HepG2 (cell line): Measurements from ENCODE around the gene NDRG3. TPM values are rescaled to one million over a fixed set of nuclear protein-coding genes. Genes with fewer than 3 reads are reported as not detected.

Source experiments
- ATAC-seq: fragments of 200-7000 bp; cut with Tn5 transposase; 3 replicates; pipeline ENCODE4 v1.9.1; 2020; ENCODE audit warnings: mild to moderate bottlenecking, moderate library complexity
- BruUV-seq: library from RNA; stranded (reverse); fragments of 400-500 nt; replicated peaks from 2 replicates; lab custom pipeline; 2021; lab: Mats Ljungman, UMichigan
- CTCF ChIA-PET: fragments of 300-600 bp; formaldehyde crosslinking; extraction: SDS; loops from one replicate; lab custom pipeline; 2021; ENCODE audit warnings: low total read pairs, inconsistent platforms, low intra/inter-chr PET ratio; lab: Yijun Ruan, JAX
- POLR2A ChIA-PET: fragments of 350-600 bp; sonication (Branson Sonifier 250); formaldehyde crosslinking; loops from one replicate; lab custom pipeline; 2020; ENCODE audit warnings: antibody characterized with exemption, inconsistent platforms; lab: Yijun Ruan, JAX
- DNase-seq: peaks from one replicate; pipeline ENCODE4 v3.0.0-alpha.2; 2015; ENCODE audit warnings: low spot score
- FAIRE-seq: peaks from 3 replicates; lab custom pipeline; 2011; peaks lifted over from hg19 to GRCh38; lab: Jason Lieb, UNC
- H2AFZ ChIP-seq: one replicate; pipeline ENCODE4 v1.6.1; 2011; ENCODE audit warnings: low read length, inconsistent platforms
- H3K27ac ChIP-seq: fragments of 300-600 bp; 3 replicates; pipeline ENCODE4 v1.8.0; 2011; ENCODE audit warnings: mixed run types, mild to moderate bottlenecking, mixed read lengths, low read length, inconsistent platforms; ENCODE audit not compliant: insufficient read depth; ENCODE audit errors: extremely low read length
- H3K27me3 ChIP-seq, 2 experiments: fragments of 200-600 bp in 1 of 2; 2 replicates in 1 of 2; 3 replicates in 1 of 2; pipeline versions ENCODE4 v1.6.0 to v1.8.0; 2011; ENCODE audit warnings: low read length in 2 of 2, mild to moderate bottlenecking in 2 of 2, moderate library complexity in 2 of 2, inconsistent platforms in 1 of 2; ENCODE audit not compliant: insufficient read depth in 2 of 2, control insufficient read depth in 1 of 2
- H3K36me3 ChIP-seq, 2 experiments: fragments of 200-600 bp in 1 of 2; replicated peaks in 1 of 2; 2 replicates in 1 of 2; 3 replicates in 1 of 2; pipeline versions ENCODE4 v1.5.1 to v1.8.0; 2011; ENCODE audit warnings: low read length in 2 of 2, inconsistent platforms in 1 of 2; ENCODE audit not compliant: insufficient read depth in 2 of 2, control insufficient read depth in 1 of 2
- H3K4me1 ChIP-seq: 2 replicates; pipeline ENCODE4 v1.5.1; 2012; ENCODE audit warnings: low read length, inconsistent platforms; ENCODE audit not compliant: insufficient read depth
- H3K4me2 ChIP-seq: 2 replicates; pipeline ENCODE4 v1.6.0; 2011; ENCODE audit warnings: low read depth, low read length, inconsistent platforms
- H3K4me3 ChIP-seq, 3 experiments: fragments of 200-600 bp in 1 of 3; sonication (generic), shearing (Covaris generic) in 1 of 3; replicated peaks in 1 of 3; 2 replicates each; pipeline ENCODE4 v1.5.1; 2011 to 2016; ENCODE audit warnings: low read length in 3 of 3, inconsistent platforms in 2 of 3, low read depth in 2 of 3, mild to moderate bottlenecking in 2 of 3, control low read depth in 1 of 3, mixed read lengths in 1 of 3; ENCODE audit not compliant: insufficient read depth in 1 of 3
- H3K79me2 ChIP-seq: one replicate; pipeline ENCODE4 v1.6.1; 2011; ENCODE audit warnings: low read length, inconsistent platforms; ENCODE audit not compliant: insufficient read depth
- H3K9ac ChIP-seq: 2 replicates; pipeline ENCODE4 v1.6.0; 2011; ENCODE audit warnings: mild to moderate bottlenecking, low read depth, low read length, inconsistent platforms; ENCODE audit not compliant: insufficient read depth
- H3K9me3 ChIP-seq: 2 replicates; pipeline ENCODE4 v1.5.1; 2012; ENCODE audit warnings: mild to moderate bottlenecking, low read length
- H4K20me1 ChIP-seq: 2 replicates; pipeline ENCODE4 v1.6.0; 2011; ENCODE audit warnings: inconsistent platforms, mild to moderate bottlenecking, low read length, moderate library complexity; ENCODE audit not compliant: insufficient read depth
- CSRNP1 ChIP-seq: sonication (generic); formaldehyde crosslinking; IDR thresholded peaks from 2 replicates; pipeline ENCODE4 v1.8.1; 2023; ENCODE audit warnings: mild to moderate bottlenecking, missing genetic modification reagents
- HMGA1 ChIP-seq: sonication (generic); formaldehyde crosslinking; conservative IDR thresholded peaks from 2 replicates; pipeline ENCODE4 v1.4.0; 2020; ENCODE audit warnings: missing genetic modification reagents
- NBN ChIP-seq: fragments of 450-650 bp; conservative IDR thresholded peaks from 2 replicates; pipeline ENCODE4 v1.6.1; 2017
- PCBP1 ChIP-seq: fragments of 200-400 bp; formaldehyde crosslinking; IDR thresholded peaks from 2 replicates; pipeline ENCODE4 v1.6.1; 2017; ENCODE audit warnings: mild to moderate bottlenecking, low read depth, low read length, borderline replicate concordance
- PRMT3 ChIP-seq: sonication (generic); formaldehyde crosslinking; IDR thresholded peaks from 2 replicates; pipeline ENCODE4 v1.8.1; 2022; ENCODE audit warnings: low read depth, mild to moderate bottlenecking, moderate library complexity, missing genetic modification reagents, borderline replicate concordance
- TARDBP ChIP-seq: sonication (generic); formaldehyde crosslinking; IDR thresholded peaks from 2 replicates; pipeline ENCODE4 v1.8.0; 2022; ENCODE audit warnings: mild to moderate bottlenecking, missing genetic modification reagents
- TCF12 ChIP-seq, 2 experiments: fragments of 450-650 bp in 1 of 2; sonication (generic) in 1 of 2; formaldehyde crosslinking in 1 of 2; IDR thresholded peaks; 2 replicates each; pipeline versions ENCODE4 v1.6.1 to v1.8.0; 2017 to 2022; ENCODE audit warnings: antibody characterized with exemption in 1 of 2, mild to moderate bottlenecking in 1 of 2, missing genetic modification reagents in 1 of 2, moderate library complexity in 1 of 2
- XBP1 ChIP-seq: sonication (generic); formaldehyde crosslinking; IDR thresholded peaks from 2 replicates; pipeline ENCODE4 v1.5.0; 2020; ENCODE audit warnings: missing genetic modification reagents
- ZFP1 ChIP-seq: IDR thresholded peaks from 2 replicates; pipeline ENCODE4 v1.6.1; 2016
- ZNF260 ChIP-seq: sonication (generic); formaldehyde crosslinking; IDR thresholded peaks from 2 replicates; pipeline ENCODE4 v1.4.0; 2020; ENCODE audit warnings: missing genetic modification reagents, low read depth, mild to moderate bottlenecking, borderline replicate concordance
- ZNF280D ChIP-seq: sonication (generic); formaldehyde crosslinking; IDR thresholded peaks from 2 replicates; pipeline ENCODE4 v1.5.1; 2020; ENCODE audit warnings: mild to moderate bottlenecking, missing genetic modification reagents
- ZNF550 ChIP-seq: sonication (generic); formaldehyde crosslinking; IDR thresholded peaks from 2 replicates; pipeline ENCODE4 v1.4.0; 2020; ENCODE audit warnings: mild to moderate bottlenecking, missing genetic modification reagents, borderline replicate concordance
- ZNF674 ChIP-seq: sonication (generic); formaldehyde crosslinking; IDR thresholded peaks from 2 replicates; pipeline ENCODE4 v1.5.0; 2020; ENCODE audit warnings: low read depth, mild to moderate bottlenecking, missing genetic modification reagents
- ZNF713 ChIP-seq: sonication (generic); formaldehyde crosslinking; IDR thresholded peaks from 2 replicates; pipeline ENCODE4 v1.4.0; 2020; ENCODE audit warnings: mild to moderate bottlenecking, missing genetic modification reagents
- ZNF740 ChIP-seq: sonication (generic); formaldehyde crosslinking; IDR thresholded peaks from 2 replicates; pipeline ENCODE4 v1.4.0; 2020; ENCODE audit warnings: missing genetic modification reagents
- WGBS: methylation state at CpG from one replicate; pipeline ENCODE4 v1.1.6; 2017; ENCODE audit warnings: low lambda C conversion rate; 5-methylcytosine and 5-hydroxymethylcytosine counted together
- in situ Hi-C: cut with HindIII; loops from 2 replicates; pipeline ENCODE4 v1.10.0; 2017; ENCODE audit warnings: low pct_unique_long_range_greater_than_20kb; ENCODE audit not compliant: extremely low pct_ligation_motif_present
- intact Hi-C: fragments of 100-400 bp; cut with micrococcal nuclease; formaldehyde crosslinking; loops from one replicate; pipeline ENCODE4 v1.10.0; 2022; ENCODE audit not compliant: unreplicated experiment
- polyA plus RNA-seq, 8 experiments: library from polyadenylated mRNA; depleted of rRNA in 3 of 8; stranded (reverse) in 7 of 8; unstranded in 1 of 8; fragments of >200 nt; fragmentation: Illumina TruSeq in 4 of 8; extraction: Trizol in 4 of 8; gene quantifications; 2 replicates each; pipeline versions ENCODE4 v1.2.1 to v1.2.3, GENCODE V29; 2011 to 2016; ENCODE audit warnings: low read depth in 4 of 8, missing spikeins in 1 of 8, mixed read lengths in 1 of 8; ENCODE audit not compliant: insufficient read depth in 1 of 8
- total RNA-seq, 5 experiments: library from RNA; depleted of rRNA; stranded (reverse); fragments of >200 nt; fragmentation: Illumina TruSeq; extraction: Trizol; gene quantifications; 2 replicates each; pipeline ENCODE4 v1.2.3, GENCODE V29; 2016; ENCODE audit warnings: low read depth in 1 of 5

The NDRG3 gene
- total and polyA plus RNA-seq, 2 of the 13 experiments (the other 11 are each of a cell fraction or from before 2014, with no cell fraction given), result 36.0 to 40.5 TPM

- Histone ChIP-seq H4K20me1 (no peaks in the 10 kb centered on the region), H3K4me3 (no peak overlapping the region), H3K79me2 (no peaks in the 10 kb centered on the region), H3K36me3 (peaks cover 17 to 44% of the 10 kb centered on the region in 2 experiments; a peak in 4 of 5 replicates), H3K27me3 (no peaks in the 10 kb centered on the region), H3K27ac (no peak overlapping the region), H3K9me3 (no peaks in the 10 kb centered on the region), H3K9ac (no peak overlapping the region), H2AFZ (no peak overlapping the region), H3K4me2 (no peak overlapping the region), H3K4me1 (no peaks in the 10 kb centered on the region)
- BruUV-seq, result no TSS peak
- WGBS, result 95% methylated on average over 2 of the region's 2 CpGs
- DNase-seq (no peak), ATAC-seq (no peak), FAIRE-seq (no peak)
- TF ChIP-seq NBN, result no peak
- TF ChIP-seq ZNF674 (CRISPR knock-in tag), result no peak
- TF ChIP-seq ZNF740, result no peak
- TF ChIP-seq PCBP1, result no peak
- TF ChIP-seq ZFP1 (CRISPR knock-in tag), result no peak
- no peak for TF ChIP-seq ZNF280D (CRISPR knock-in tag)
- no peak for TF ChIP-seq HMGA1 (CRISPR knock-in tag)
- TF ChIP-seq ZNF260, result no peak
- TF ChIP-seq PRMT3 (CRISPR knock-in tag), result no peak
- no peak for TF ChIP-seq ZNF713 (CRISPR knock-in tag)
- no peak for TF ChIP-seq ZNF550 (CRISPR knock-in tag)
- no peak for TF ChIP-seq CSRNP1 (CRISPR knock-in tag)
- no peak for TF ChIP-seq TARDBP
- no peak for TF ChIP-seq XBP1 (CRISPR knock-in tag)
- no peak for TF ChIP-seq TCF12 (IDR thresholded peaks at IDR 0.05)
- TF ChIP-seq TCF12 (CRISPR knock-in tag; IDR thresholded peaks at IDR 0.05), result no peak
- in situ Hi-C loops (no loop called here), intact Hi-C loops (no loop called here)
- ChIA-PET POLR2A (no interaction called here), CTCF (no interaction called here)
Measured at GRCh38 chr20:36686504-36686903, 59.4 kb downstream of the NDRG3 start.
